ENCODE results near the gene TRIM4.

The TRIM4 gene

DNA sequence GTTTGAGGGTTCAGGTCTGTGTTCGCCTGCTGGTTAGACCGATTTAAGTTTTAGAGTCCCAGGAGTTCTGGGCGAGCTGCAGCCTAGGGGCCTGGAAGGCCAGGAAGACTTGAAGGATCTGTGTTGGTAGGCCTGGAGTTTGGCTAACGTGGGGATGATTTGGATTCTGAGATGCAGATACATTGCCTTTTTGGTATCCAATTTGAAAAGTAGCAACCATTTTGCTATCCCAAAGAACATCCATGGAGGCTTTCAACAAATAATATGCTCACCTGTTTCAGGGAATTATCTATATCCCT, 433 bp upstream of the TRIM4 start:
- Histone ChIP-seq H3K9ac (ENCODE audit: insufficient read length, low read depth) (peak overlapping the region; percentile 80), H3K9me3 (ENCODE audit: insufficient read depth, low read length) (peaks cover 4% of the 10 kb centered on the region; the same call in 1 of the 2 replicates), H3K4me1 (ENCODE audit: insufficient read depth, insufficient read length) (no peaks in the 10 kb centered on the region), H3K36me3 (ENCODE audit: insufficient read depth, insufficient read length, low read length) (peaks cover 8% of the 10 kb centered on the region), H3K27me3 (ENCODE audit: insufficient read depth, insufficient read length) (no peaks in the 10 kb centered on the region), H3K4me3 (ENCODE audit: insufficient read length, low read depth) (peak overlapping the region; percentile 63)
- TF ChIP-seq YY1 (IDR thresholded peaks at IDR 0.05; ENCODE audit: insufficient read depth, insufficient read length) (no peak), ZNF274 (IDR thresholded peaks at IDR 0.05; ENCODE audit: low read depth, low read length) (no peak), SUZ12 (IDR thresholded peaks at IDR 0.05; ENCODE audit: extremely low read depth, insufficient read depth, insufficient read length) (no peak)
- DNase-seq (ENCODE audit: low read depth, low spot score), result no peak

DNA sequence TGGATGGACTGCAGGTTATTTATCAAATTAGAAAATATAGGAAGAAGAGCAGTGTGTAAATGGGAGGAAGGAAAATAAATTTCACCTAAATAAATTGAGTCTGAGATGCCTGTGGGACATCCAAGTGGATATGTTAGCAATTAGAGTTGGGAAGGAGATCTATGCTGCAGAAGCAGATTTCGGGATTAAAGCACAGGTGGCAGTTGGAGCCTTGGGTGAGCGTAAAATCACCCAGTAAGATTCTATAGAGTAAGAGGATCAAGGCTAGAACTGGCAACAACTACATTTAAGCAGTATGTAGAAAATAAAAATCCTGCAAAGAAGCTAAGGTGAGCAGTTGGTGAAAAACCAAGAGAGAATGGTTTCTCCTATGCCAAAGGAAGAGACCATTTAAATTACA, 8.4 kb downstream of the TRIM4 start:
- Histone ChIP-seq H3K36me3 (ENCODE audit: insufficient read depth, insufficient read length, low read length) (peaks cover 4% of the 10 kb centered on the region), H3K27me3 (ENCODE audit: insufficient read depth, insufficient read length) (no peaks in the 10 kb centered on the region), H3K4me1 (ENCODE audit: insufficient read depth, insufficient read length) (no peaks in the 10 kb centered on the region), H3K9ac (ENCODE audit: insufficient read length, low read depth) (no peak overlapping the region), H3K4me3 (ENCODE audit: insufficient read length, low read depth) (no peak overlapping the region), H3K9me3 (ENCODE audit: insufficient read depth, low read length) (no peaks in the 10 kb centered on the region)
- TF ChIP-seq YY1 (IDR thresholded peaks at IDR 0.05; ENCODE audit: insufficient read depth, insufficient read length) (no peak), ZNF274 (IDR thresholded peaks at IDR 0.05; ENCODE audit: low read depth, low read length) (no peak), SUZ12 (IDR thresholded peaks at IDR 0.05; ENCODE audit: extremely low read depth, insufficient read depth, insufficient read length) (no peak)
- no peak for DNase-seq (ENCODE audit: low read depth, low spot score)

DNA sequence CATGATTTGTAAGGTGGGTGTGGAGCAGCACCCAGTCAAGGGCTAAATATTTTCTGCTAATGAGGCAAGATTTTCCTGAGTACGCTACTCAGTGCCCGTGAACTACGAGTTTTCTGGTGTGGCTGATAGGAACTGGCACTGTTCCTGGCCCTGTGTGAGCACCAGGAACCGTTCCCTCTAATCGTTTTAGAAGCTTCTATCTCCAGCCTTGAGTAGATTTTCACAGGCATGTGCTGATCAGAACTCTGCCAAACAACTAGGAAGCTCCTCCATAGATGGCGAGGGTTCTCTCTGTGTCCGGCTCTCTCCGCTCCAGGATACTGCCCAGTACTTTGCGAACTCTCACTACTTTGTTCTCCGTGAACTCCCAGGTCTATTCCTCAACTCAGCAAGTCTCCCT, 17.7 kb downstream of the TRIM4 start:
- peaks cover 16% of the 10 kb centered on the region for H3K36me3 ChIP-seq (ENCODE audit: insufficient read depth, insufficient read length, low read length)
- DNase-seq (ENCODE audit: low read depth, low spot score), result no peak
- TF ChIP-seq ZNF274 (IDR thresholded peaks at IDR 0.05; ENCODE audit: low read depth, low read length), result no peak
- TF ChIP-seq YY1 (IDR thresholded peaks at IDR 0.05; ENCODE audit: insufficient read depth, insufficient read length), result no peak
- no peak for TF ChIP-seq SUZ12 (IDR thresholded peaks at IDR 0.05; ENCODE audit: extremely low read depth, insufficient read depth, insufficient read length)

DNA sequence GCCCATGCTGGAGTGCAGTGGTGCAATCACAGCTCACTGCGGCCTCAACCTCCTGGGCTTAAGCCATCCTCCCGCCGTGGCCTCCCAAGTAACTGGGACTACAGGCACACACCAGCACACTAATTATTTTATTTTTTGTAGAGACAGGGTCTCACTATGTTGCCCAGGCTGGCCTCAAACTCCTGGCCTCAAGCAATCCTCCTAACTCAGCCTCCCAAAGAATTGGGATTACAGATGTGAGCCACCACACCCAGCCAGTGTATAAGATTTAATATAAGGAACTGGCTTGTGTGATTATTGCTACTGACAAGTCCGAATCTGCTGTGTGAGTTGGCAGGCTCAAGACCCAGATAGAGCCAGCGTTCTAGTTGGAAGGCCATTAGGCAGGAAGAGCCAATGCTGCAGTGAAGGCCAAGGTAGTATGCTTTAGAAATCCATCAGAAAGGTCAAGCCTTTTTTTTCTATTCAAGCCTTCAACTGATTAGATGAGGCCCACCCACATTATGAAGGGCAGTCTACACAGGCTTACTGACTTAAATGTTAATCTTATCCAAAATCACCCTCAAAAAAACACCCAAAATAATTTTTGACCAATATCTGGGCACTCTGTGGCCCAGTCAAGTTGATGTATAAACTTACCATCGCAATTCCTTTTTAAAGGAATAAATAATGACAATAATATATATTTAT, 19.4 kb downstream of the TRIM4 start:
- TF ChIP-seq YY1 (IDR thresholded peaks at IDR 0.05; ENCODE audit: insufficient read depth, insufficient read length), result no peak
- no peaks in the 10 kb centered on the region for H3K4me1 ChIP-seq (ENCODE audit: insufficient read depth, insufficient read length)
- no peaks in the 10 kb centered on the region for H3K27me3 ChIP-seq (ENCODE audit: insufficient read depth, insufficient read length)
- peaks cover 16% of the 10 kb centered on the region for H3K36me3 ChIP-seq (ENCODE audit: insufficient read depth, insufficient read length, low read length)
- H3K9me3 ChIP-seq (ENCODE audit: insufficient read depth, low read length), result no peaks in the 10 kb centered on the region
- no peak overlapping the region for H3K9ac ChIP-seq (ENCODE audit: insufficient read length, low read depth)
- DNase-seq (ENCODE audit: low read depth, low spot score), result no peak
- no peak overlapping the region for H3K4me3 ChIP-seq (ENCODE audit: insufficient read length, low read depth)

More for the DNA sequence above, 17.7 kb downstream of the TRIM4 start:
- Histone ChIP-seq H3K4me1 (ENCODE audit: insufficient read depth, insufficient read length) (no peaks in the 10 kb centered on the region), H3K9ac (ENCODE audit: insufficient read length, low read depth) (no peak overlapping the region), H3K4me3 (ENCODE audit: insufficient read length, low read depth) (no peak overlapping the region), H3K27me3 (ENCODE audit: insufficient read depth, insufficient read length) (no peaks in the 10 kb centered on the region), H3K9me3 (ENCODE audit: insufficient read depth, low read length) (no peaks in the 10 kb centered on the region)

DNA sequence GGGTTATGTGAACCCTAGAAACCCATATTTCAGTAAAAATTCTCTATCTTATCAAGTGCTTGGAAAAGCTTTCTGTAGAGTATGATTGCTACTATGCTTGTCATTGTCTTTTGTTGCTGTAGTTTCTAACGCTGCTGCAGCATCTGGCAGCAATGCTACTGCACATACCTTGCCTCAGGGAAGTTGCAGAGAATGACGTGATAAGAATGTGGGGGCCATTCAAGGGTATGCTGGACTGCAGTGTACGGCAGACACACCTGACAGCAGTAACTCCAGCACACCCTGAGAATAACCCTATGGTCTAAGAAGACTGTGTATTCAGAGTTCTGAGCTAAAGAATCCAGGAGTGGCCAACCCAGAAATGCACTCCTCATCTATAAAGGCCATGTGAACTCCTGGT, 20.5 kb downstream of the TRIM4 start:
- H3K4me3 ChIP-seq (ENCODE audit: insufficient read length, low read depth), result no peak overlapping the region
- H3K4me1 ChIP-seq (ENCODE audit: insufficient read depth, insufficient read length), result no peaks in the 10 kb centered on the region
- no peak overlapping the region for H3K9ac ChIP-seq (ENCODE audit: insufficient read length, low read depth)
- H3K36me3 ChIP-seq (ENCODE audit: insufficient read depth, insufficient read length, low read length), result peaks cover 16% of the 10 kb centered on the region
- H3K27me3 ChIP-seq (ENCODE audit: insufficient read depth, insufficient read length), result no peaks in the 10 kb centered on the region
- H3K9me3 ChIP-seq (ENCODE audit: insufficient read depth, low read length), result no peaks in the 10 kb centered on the region
- TF ChIP-seq SUZ12 (IDR thresholded peaks at IDR 0.05; ENCODE audit: extremely low read depth, insufficient read depth, insufficient read length) (no peak), YY1 (IDR thresholded peaks at IDR 0.05; ENCODE audit: insufficient read depth, insufficient read length) (no peak), ZNF274 (IDR thresholded peaks at IDR 0.05; ENCODE audit: low read depth, low read length) (no peak)
- DNase-seq (ENCODE audit: low read depth, low spot score), result no peak

DNA sequence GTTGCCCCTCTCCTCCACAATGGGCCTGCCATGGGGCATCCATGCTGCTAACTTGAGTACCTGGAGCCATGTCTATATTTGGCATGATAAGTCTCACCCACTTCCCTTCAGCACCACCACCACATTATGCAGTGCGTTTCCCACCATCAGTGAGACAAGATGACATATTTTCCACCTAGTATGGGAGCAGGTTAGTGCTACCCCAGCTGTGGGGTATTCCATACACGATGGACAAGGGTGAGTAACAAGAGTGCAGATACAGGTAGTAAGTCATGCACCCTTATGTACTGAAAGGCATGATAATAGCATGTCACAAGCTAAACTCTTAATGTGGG, 21.3 kb downstream of the TRIM4 start:
- no peaks in the 10 kb centered on the region for H3K9me3 ChIP-seq (ENCODE audit: insufficient read depth, low read length)
- TF ChIP-seq SUZ12 (IDR thresholded peaks at IDR 0.05; ENCODE audit: extremely low read depth, insufficient read depth, insufficient read length), result no peak
- TF ChIP-seq YY1 (IDR thresholded peaks at IDR 0.05; ENCODE audit: insufficient read depth, insufficient read length), result no peak
- TF ChIP-seq ZNF274 (IDR thresholded peaks at IDR 0.05; ENCODE audit: low read depth, low read length), result no peak
- H3K4me3 ChIP-seq (ENCODE audit: insufficient read length, low read depth), result no peak overlapping the region
- no peak overlapping the region for H3K9ac ChIP-seq (ENCODE audit: insufficient read length, low read depth)
- no peak for DNase-seq (ENCODE audit: low read depth, low spot score)
- H3K27me3 ChIP-seq (ENCODE audit: insufficient read depth, insufficient read length), result no peaks in the 10 kb centered on the region
- H3K4me1 ChIP-seq (ENCODE audit: insufficient read depth, insufficient read length), result no peaks in the 10 kb centered on the region
- peaks cover 7% of the 10 kb centered on the region for H3K36me3 ChIP-seq (ENCODE audit: insufficient read depth, insufficient read length, low read length)

DNA sequence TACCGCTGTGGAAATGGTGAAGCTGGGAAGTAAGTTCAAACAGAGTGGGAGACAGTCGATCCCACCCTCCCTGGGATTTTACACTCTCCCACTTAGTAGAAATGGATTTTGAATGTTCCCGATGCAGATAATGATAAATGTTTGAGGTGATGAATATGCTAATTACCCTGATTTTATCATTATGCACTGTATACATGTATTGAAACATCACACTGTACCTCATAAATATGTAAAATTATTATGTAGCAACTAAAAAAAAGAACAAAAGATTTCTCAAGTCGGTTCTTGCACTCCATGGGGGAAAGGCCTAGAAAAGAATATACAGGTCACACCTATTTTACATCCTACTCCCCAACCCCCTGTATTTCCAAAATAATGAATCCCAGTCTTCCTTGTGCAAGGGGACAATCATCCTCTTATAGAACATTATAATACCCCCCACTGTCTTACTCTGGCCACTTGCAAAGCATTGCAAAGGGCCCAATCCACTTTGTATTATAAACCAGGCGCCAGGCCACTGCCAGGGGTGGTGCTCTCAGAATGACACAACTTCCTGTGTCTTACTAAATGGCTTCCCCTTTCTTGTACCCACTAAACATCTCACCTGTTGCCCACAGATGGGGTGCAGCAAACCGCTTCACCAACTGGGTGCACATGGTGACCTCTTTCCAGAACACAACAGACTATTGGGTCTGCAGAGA, 21.9 kb downstream of the TRIM4 start:
- H3K9me3 ChIP-seq (ENCODE audit: insufficient read depth, low read length), result no peaks in the 10 kb centered on the region
- TF ChIP-seq SUZ12 (IDR thresholded peaks at IDR 0.05; ENCODE audit: extremely low read depth, insufficient read depth, insufficient read length) (no peak), YY1 (IDR thresholded peaks at IDR 0.05; ENCODE audit: insufficient read depth, insufficient read length) (no peak), ZNF274 (IDR thresholded peaks at IDR 0.05; ENCODE audit: low read depth, low read length) (no peak)
- H3K36me3 ChIP-seq (ENCODE audit: insufficient read depth, insufficient read length, low read length), result peaks cover 5% of the 10 kb centered on the region
- H3K27me3 ChIP-seq (ENCODE audit: insufficient read depth, insufficient read length), result no peaks in the 10 kb centered on the region
- H3K4me1 ChIP-seq (ENCODE audit: insufficient read depth, insufficient read length), result no peaks in the 10 kb centered on the region
- H3K9ac ChIP-seq (ENCODE audit: insufficient read length, low read depth), result no peak overlapping the region
- no peak for DNase-seq (ENCODE audit: low read depth, low spot score)
- H3K4me3 ChIP-seq (ENCODE audit: insufficient read length, low read depth), result no peak overlapping the region
